GM15510 (cell line): Measurements from ENCODE around the gene SUMO3.

Experiments
- POLR2A ChIP-seq: IDR thresholded peaks from 3 replicates; pipeline ENCODE4 v1.6.1; 2011; ENCODE audit warnings: borderline replicate concordance; ENCODE audit not compliant: insufficient read length; ENCODE audit errors: extremely low read depth

The SUMO3 gene

GRCh38 chr21:44758781-44759627, 58.9 kb downstream of the SUMO3 start:
- no peak for TF ChIP-seq POLR2A

GRCh38 chr21:44758141-44758561, 59.7 kb downstream of the SUMO3 start:
- no peak for TF ChIP-seq POLR2A

DNA sequence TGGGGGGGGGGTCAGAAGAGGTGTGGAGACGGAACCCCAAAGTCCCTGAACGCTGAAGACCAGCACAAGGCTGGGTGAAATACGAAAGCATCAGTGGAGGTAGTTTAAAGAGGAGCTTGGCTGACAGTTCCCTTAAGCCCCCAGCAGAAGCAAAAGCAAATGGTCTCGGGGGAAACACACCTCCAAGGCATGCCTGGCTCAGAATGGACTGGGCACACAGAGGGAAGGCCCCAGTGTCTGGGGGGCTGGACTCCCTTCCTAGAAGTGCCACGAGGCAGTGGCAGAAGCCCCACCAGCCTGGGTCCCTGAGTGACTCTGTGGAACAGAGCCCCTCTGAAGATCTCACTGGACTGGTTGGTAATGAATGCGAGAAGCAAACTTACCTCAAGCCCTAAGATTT, 60.1 kb downstream of the SUMO3 start:
- TF ChIP-seq POLR2A: no peak

DNA sequence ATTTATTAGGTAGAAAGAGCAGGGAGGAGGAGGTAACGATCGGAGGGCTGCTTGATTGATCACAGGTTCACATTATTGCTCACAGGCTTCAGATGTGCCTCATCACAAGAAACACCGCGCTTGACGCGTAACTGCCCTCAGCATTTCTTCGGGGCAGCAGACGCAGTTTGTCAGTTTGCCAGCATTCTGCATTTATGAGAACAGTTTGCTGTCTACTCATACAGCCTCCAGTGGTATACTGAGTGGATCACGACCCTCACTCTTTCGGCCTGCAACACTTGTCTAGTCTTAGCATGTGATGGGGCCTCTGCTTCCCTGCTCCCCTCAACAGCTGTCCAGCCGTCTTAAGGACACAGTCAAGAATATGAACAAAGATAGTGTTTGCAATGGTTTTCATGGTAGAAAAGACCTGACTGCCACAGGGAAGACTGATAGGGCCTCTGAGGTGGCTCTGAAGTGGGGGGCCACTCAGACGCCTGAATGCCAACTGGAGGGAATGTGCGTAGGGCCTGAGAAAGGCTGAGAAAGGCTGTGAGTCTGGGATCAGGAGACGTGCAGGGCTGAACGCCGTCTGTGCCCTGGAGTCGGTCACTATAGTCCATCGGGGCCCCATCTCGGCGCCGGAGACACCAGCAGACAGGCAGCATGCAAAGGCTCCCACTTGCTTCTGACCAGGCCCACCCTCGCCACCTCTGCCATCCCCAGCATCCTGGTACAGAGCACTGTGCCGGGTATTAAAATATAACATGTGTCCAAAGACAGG, 61.3 kb downstream of the SUMO3 start:
- TF ChIP-seq POLR2A: no peak
